ENCODE measurements around the gene NEU2.
"Not testable (repeated sequence)": the region's sequence is repeated elsewhere in the genome, so short reads cannot be mapped to it uniquely, and the experiment has no call there.

NEU2 gene

GRCh38 chr2:233035426-233036161, 3.1 kb downstream of the NEU2 start:
- DNase-seq: no peak

GRCh38 chr2:233036162-233036838, 3.8 kb downstream of the NEU2 start:
- DNase-seq: no peak

- DNase-seq: no peak
These were observed 4.6 kb downstream of the NEU2 start for GRCh38 chr2:233037078-233037477.

- DNase-seq: no peak
These were observed 6.9 kb downstream of the NEU2 start for GRCh38 chr2:233039212-233039845.

GRCh38 chr2:233039846-233040530, 7.5 kb downstream of the NEU2 start:
- no peak for DNase-seq

- no peak for DNase-seq
These were observed 8.1 kb downstream of the NEU2 start for GRCh38 chr2:233040571-233040970.

GRCh38 chr2:233041722-233042323, 9.4 kb downstream of the NEU2 start:
- no peak for DNase-seq

GRCh38 chr2:233042549-233042948, 10.1 kb downstream of the NEU2 start:
- no peak for DNase-seq

- DNase-seq: no peak
These were observed 12.6 kb downstream of the NEU2 start for GRCh38 chr2:233044974-233045605.

GRCh38 chr2:233047206-233047605, 14.7 kb downstream of the NEU2 start:
- no peak for DNase-seq

- DNase-seq: no peak
These were observed 15.2 kb downstream of the NEU2 start for GRCh38 chr2:233047667-233048066.

- no peak for DNase-seq
These were observed 16.2 kb downstream of the NEU2 start for GRCh38 chr2:233048569-233049193.

GRCh38 chr2:233049194-233049761, 16.8 kb downstream of the NEU2 start:
- peak; percentile 28 for DNase-seq

GRCh38 chr2:233051241-233052149, 19.0 kb downstream of the NEU2 start:
- no peak for DNase-seq

GRCh38 chr2:233052517-233052916, 20.0 kb downstream of the NEU2 start:
- DNase-seq: not testable (repeated sequence)

GRCh38 chr2:233053928-233054784, 21.7 kb downstream of the NEU2 start:
- peak; percentile 69 for DNase-seq

- DNase-seq: no peak
These were observed 22.9 kb downstream of the NEU2 start for GRCh38 chr2:233055362-233055761.

GRCh38 chr2:233056961-233057605, 24.6 kb downstream of the NEU2 start:
- DNase-seq: no peak

Measured in CD4-positive, alpha-beta T cell treated with Interleukin-21 for 1 hour (primary cell).